ES-I3 (cell line): ENCODE measurements around the gene MPZL1.

ENCODE experiments used
- H3K36me3 ChIP-seq: 2 replicates; pipeline ENCODE4 v1.6.1; 2013; ENCODE audit warnings: mild to moderate bottlenecking, low read length, control low read depth, moderate library complexity; ENCODE audit not compliant: insufficient read depth
- H3K4me1 ChIP-seq: 2 replicates; pipeline ENCODE4 v1.6.1; 2013; ENCODE audit warnings: mild to moderate bottlenecking, control low read depth, low read length; ENCODE audit not compliant: insufficient read depth
- H3K9ac ChIP-seq: 2 replicates; pipeline ENCODE4 v1.6.1; 2013; ENCODE audit warnings: low read depth, mild to moderate bottlenecking, low read length, moderate library complexity
- H3K9me3 ChIP-seq: 2 replicates; pipeline ENCODE4 v1.6.1; 2013; ENCODE audit warnings: mild to moderate bottlenecking, low read length, moderate library complexity; ENCODE audit not compliant: control insufficient read depth, insufficient read depth

The MPZL1 gene

DNA sequence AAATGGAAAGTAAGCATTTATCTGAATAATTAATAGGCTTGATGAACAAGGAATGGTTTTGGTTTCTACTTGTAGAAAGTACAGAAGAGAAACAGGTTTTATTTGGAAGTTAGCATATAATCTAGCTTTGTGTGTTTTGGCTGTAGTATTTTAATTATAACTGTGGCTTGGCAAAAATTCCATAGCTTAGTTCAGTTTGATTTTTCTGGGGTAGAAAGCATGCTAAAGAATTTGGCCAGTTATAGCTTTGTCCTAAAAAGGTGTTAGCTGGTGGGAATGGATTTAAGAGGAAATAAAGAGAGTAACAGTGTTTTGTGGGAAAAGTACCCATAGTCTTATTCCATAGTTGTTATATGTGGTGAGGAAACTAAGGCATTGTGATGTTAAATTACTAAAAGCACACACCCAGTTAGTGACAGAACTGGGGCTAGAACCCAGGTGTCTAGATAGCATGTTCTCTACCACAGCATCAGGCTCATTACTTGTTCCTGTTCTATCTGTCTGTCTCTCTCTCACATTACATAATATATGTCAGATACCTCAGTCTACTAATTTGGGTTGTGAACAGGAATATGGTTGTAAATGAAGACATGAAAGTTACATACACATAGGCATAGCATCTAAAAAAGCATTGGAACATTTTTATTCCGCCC is 55.0 kb downstream of the MPZL1 start:
- Histone ChIP-seq H3K4me1 (no peaks in the 10 kb centered on the region), H3K9ac (no peak overlapping the region), H3K9me3 (no peaks in the 10 kb centered on the region), H3K36me3 (peaks cover 5% of the 10 kb centered on the region)

DNA sequence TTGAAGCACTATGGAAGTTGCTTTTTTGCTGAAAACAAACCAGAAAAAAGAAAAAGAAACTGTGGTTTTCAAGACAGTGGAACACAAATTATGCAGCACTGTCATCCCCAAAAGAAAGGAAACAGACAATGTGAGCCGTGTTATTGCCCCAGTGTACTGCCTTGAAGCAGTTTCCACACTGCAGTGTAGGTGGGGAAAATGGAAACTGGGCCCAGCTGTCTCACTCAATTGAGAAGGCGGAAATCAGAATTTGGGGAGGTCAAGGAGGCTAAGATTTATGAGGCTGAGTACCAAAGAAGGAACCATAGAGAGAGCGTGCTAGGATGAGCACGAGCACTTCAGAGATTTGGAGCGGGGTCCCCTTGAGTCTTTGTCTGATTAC is 55.5 kb downstream of the MPZL1 start:
- H3K9me3 ChIP-seq = no peaks in the 10 kb centered on the region
- peaks cover 5% of the 10 kb centered on the region for H3K36me3 ChIP-seq
- no peaks in the 10 kb centered on the region for H3K4me1 ChIP-seq
- no peak overlapping the region for H3K9ac ChIP-seq

DNA sequence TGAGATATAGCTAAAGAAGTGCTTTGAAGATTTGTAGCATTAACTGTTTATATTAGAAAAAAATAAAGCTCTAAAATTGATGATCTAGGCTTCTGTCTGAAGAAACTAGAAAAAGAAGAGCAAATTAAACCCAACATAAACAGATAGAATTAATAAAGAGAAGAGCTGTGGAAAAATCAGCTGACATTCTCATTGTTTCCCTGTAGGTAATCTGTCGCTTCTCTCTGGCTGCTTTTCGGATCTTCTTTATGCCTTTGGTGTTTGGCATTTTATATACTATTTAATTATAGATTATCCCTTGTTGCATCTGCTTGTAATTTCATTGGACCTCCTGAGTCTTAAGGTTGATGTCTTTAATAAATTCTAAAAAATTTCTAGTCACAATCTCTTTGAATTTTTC is 59.8 kb downstream of the MPZL1 start:
- H3K9me3 ChIP-seq = no peaks in the 10 kb centered on the region
- no peak overlapping the region for H3K9ac ChIP-seq
- no peaks in the 10 kb centered on the region for H3K4me1 ChIP-seq
- 0 out of 2 replicates have a peak, but pooled peaks cover 2% of the 10 kb centered on the region for H3K36me3 ChIP-seq

DNA sequence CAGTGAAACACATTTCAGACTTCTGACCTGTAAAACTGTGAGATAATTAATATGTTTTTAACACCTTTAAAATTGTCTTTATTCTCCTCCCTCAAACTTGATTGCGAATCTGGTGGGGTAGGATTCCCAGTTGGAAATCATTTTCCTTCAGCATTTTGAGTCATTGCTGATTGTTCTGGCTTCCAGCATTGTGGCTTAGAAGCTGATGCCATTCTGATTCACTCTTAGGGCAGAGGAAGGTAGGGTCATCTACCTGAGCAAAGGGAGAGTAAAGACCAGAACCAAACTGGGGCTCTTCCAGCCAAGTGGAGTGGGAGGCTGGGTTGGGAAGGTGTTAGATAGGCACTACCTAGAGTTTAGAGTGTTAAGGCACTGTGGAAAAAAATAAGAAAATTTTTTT is 61.2 kb downstream of the MPZL1 start:
- no peaks in the 10 kb centered on the region for H3K4me1 ChIP-seq
- no peaks in the 10 kb centered on the region for H3K9me3 ChIP-seq
- H3K9ac ChIP-seq = no peak overlapping the region
- H3K36me3 ChIP-seq = no peaks in the 10 kb centered on the region; the same call in 1 of the 2 replicates

DNA sequence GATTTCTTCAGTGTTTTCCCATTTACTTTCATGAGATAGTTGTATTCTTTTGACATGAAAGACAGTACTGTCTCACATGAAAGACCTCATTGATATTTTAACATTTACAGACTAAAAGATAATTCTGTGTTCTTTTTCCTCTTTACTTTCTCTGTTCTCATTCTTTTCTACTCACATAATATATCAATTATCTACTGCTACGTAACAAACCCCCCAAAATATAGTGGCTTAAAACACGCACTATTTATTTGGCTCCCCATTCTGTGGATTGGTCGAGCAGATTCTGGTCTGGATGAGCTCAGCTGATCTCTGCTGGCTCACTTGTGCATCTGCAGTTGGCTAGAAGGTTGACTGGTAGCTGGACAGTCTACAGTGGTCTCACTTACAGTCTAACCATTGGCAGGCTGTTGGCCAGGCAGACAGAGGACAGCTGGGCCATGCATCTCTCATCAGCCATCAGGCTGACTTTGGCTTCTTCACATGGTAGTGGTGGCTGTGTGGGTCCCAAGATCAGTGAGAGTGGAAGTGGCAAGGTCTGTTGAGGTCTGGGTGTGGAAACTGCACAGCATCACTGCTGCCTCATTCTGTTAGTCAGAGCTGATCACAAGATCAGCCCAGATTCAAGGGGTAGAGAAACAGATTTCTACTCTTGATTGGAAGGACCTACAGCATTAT is 63.2 kb downstream of the MPZL1 start:
- H3K9ac ChIP-seq = no peak overlapping the region
- H3K9me3 ChIP-seq = no peaks in the 10 kb centered on the region
- H3K4me1 ChIP-seq = no peaks in the 10 kb centered on the region
- peaks cover 4% of the 10 kb centered on the region for H3K36me3 ChIP-seq

DNA sequence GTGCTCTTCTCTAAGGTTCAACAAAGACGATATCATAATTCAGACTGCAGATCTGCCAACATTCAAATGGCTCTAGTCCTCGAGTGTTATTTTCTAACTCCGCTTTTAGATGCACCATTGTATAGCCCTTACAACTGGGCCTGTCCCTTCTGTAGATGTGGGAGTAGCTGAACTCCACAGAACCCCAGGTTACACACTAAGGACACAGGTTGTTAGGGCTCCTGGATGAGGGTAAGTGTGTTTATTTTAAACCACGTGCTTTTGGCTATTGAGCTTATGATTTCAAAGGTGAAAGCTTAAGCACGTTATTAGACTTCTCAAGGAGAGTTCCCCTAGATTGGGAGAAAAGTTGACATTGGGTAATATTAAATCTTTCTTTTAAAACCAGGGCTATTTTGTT is 64.7 kb downstream of the MPZL1 start:
- Histone ChIP-seq H3K9me3 (no peaks in the 10 kb centered on the region), H3K36me3 (peaks cover 4% of the 10 kb centered on the region), H3K4me1 (no peaks in the 10 kb centered on the region), H3K9ac (no peak overlapping the region)

DNA sequence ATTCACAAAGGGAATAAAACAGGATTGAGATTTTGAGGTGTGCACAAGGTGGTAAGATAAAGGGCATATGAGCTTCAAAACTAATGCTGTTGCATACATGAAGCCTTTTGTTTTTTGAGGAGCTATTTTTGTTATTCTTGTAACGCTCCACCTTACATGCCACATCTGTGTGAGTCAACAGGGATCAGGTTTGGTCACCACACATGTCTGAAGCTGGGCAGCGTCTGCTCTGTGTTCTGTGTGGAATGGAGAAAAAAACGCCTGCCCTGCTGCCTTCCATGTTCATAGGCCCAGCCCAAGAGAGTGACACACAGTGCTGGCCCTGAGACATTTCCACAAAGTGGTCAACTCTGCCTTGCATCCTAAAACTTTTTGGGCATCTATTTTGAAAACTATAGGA is 67.7 kb downstream of the MPZL1 start:
- Histone ChIP-seq H3K9ac (no peak overlapping the region), H3K9me3 (no peaks in the 10 kb centered on the region), H3K4me1 (no peaks in the 10 kb centered on the region), H3K36me3 (peaks cover 4% of the 10 kb centered on the region)

DNA sequence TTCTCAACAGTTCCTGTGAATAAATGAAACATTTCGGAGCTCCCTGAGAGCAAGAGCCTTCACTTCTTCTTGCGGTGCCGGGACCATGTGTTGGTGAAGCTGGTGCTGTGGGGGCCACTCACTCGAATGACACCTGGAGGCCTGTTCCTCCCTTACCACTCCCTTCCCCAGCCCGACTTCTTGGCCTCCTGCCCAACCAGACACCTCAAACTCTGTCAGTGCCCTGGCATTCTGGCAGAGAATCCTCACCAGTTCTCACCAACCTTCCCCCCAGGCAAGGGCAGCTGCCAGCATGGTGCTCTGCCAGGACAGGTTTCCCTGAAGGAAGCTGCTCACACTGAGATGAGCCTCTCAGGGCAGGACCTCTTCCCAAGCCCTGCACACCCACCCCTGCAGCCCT is 68.3 kb downstream of the MPZL1 start:
- no peak overlapping the region for H3K9ac ChIP-seq
- no peaks in the 10 kb centered on the region for H3K9me3 ChIP-seq
- H3K36me3 ChIP-seq = peaks cover 4% of the 10 kb centered on the region
- H3K4me1 ChIP-seq = no peaks in the 10 kb centered on the region

DNA sequence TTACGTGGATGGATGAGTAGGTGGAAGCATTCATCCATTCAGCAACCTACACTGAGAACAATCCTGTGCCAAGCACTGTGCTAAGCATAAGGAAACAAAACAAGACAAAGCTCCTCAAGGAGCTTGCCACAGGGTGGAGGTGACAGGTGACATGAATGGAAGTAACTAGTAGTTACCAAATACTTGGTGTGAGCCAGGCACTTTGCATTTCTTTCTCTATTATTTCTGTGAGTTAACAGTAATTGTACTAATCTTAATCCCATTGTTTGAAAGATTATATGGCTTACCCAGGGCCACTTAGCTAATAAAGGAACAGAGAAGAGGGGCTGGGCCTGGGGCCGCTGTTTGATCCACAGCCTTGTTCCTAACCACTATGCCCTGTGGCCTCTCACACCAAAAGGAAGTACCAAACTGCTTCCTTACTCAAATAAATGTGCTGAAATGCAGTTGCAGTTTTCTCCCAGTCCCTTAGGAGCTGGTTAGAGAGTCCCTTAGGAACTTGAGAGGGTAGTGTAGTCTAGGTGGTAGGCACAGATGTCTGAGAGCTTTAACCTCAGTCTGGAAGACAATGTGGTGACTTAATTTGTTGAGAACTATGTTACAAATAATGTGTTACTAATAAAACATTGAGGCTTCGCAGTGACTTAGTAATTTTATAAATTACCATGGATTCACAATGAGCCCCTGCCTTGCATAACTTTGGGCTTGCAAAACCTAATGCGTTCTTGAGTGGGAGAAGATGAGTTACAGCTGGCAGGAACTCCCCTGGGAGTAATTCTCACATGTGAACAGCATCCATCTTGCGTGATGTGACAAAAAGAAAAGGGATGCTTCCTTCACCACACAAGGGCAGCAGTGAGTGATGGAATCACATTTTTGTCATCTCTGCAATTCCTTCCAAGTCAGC is 69.8 kb downstream of the MPZL1 start:
- H3K4me1 ChIP-seq = peaks cover 11% of the 10 kb centered on the region
- peaks cover 4% of the 10 kb centered on the region for H3K36me3 ChIP-seq
- H3K9me3 ChIP-seq = no peaks in the 10 kb centered on the region
- H3K9ac ChIP-seq = no peak overlapping the region

DNA sequence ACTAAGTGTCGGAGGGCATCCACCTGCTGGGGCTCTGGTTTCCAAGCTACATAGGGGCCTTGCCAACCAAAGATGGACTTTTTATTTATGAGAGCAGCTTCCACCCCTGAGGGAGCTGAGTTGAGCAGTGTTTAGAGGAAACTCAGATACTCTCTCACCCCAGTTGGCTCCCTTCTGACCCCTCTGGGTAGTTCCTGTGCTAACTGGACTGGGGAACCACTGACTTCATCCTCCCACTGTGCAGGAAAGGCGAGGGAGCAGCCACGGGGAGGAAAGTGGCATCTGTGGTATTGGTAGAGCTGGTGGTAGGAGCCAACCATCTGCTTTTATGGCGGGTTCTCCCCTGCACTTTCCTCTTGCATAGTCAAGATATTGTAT is 70.4 kb downstream of the MPZL1 start:
- H3K36me3 ChIP-seq = peaks cover 4% of the 10 kb centered on the region
- H3K4me1 ChIP-seq = peaks cover 15% of the 10 kb centered on the region
- no peak overlapping the region for H3K9ac ChIP-seq
- H3K9me3 ChIP-seq = no peaks in the 10 kb centered on the region

DNA sequence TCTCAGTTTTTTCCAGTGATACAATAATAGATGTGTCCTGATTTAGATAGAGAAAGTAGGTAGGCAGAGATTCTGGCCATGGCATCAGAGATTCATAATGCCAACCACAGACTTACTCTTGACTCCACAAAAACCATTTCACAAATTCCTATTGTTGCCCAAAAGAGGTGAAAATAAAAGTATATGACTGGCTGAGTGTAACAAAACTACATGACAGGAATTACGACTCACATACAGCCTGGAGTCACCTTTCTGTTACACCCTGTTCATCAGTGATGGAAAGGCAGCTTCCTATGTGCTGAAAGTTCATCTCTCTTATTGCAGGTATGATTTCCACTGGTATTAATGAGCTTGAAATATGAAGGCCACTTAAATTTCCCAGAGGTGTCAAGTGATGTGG is 72.3 kb downstream of the MPZL1 start:
- Histone ChIP-seq H3K36me3 (peaks cover 1% of the 10 kb centered on the region; the same call in 1 of the 2 replicates), H3K4me1 (peaks cover 20% of the 10 kb centered on the region), H3K9ac (no peak overlapping the region), H3K9me3 (no peaks in the 10 kb centered on the region)

DNA sequence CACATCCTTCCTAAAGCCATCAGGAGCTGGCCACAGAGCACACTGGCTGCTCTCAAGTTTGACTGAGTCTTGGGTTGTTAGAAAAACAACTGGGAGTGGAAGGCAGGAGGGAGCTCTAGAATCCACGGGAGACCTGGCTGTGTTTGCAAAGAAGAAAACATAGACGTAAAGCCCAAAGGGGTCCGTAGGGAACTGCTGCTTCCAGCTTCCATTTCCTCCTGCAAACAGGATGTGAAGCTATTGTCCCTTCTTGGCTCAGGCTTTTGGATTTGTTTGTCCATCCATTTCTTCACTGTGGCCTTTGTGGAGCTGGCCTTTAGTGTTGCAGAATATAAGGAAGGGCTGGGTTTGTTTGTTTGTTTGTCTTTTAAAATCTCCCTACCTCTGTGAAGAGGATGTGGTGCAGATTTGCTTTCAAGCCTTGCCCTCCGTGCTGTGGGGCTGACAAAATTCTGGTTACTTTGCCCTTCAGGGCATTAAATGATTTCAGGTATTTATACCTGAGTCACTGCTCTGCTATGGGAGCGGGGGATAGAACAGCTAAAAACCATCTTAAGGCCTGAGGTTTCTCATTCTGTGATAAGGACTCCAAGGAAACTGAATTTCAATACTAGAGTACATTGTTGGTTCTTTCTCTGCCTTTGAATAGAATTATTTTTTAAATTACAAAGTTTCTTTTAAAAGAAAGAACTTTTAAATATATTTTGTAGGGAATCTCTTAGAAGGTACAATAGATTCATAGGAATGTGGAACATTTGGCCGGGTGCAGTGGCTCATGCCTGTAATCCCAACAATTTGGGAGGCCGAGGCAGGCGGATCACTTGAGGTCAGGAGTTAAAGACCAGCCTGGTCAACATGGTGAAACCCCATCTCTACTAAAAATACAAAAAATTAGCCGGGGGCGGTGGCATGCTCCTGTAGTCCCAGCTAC is 74.3 kb downstream of the MPZL1 start:
- no peaks in the 10 kb centered on the region for H3K36me3 ChIP-seq
- no peak overlapping the region for H3K9ac ChIP-seq
- H3K4me1 ChIP-seq = peaks cover 20% of the 10 kb centered on the region
- H3K9me3 ChIP-seq = no peaks in the 10 kb centered on the region

DNA sequence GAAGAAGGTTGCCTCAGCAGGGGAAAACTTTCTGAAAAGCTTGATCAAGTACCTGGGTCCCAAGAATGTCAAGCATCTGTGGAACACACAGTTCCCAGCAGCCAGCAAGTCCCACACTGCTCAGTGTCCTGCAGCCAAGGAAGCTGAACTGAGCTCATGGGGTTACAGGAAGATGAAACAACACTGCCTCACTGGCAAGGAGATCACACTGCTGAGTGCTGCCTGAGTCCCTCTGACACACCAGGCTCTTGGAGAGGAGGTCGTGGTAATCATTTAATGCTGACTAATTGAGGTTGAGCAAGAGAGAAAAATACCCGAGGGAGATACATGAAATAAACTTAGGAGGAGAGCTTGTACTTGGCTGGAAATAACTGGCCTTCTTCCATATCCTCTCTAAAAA is 75.2 kb downstream of the MPZL1 start:
- no peaks in the 10 kb centered on the region for H3K9me3 ChIP-seq

DNA sequence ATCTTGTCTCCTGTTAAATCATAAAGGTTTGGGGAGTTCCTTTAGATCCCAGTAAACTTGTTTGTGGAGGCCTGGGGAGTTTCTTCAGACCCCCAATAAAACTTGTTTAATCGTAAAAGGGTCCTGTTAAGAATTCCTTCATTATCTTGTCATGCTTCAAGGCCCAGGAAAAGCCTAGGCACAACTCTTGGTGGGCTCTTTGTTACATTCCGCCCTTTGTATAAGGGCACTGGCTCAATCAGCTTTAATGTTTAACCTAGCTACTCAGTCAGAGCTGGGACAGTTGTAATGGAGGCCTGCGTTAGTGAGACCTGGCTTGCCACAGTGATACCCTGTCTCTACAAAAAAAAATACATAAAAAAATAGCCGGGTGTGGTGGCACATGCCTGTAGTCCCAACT is 77.2 kb downstream of the MPZL1 start:
- peaks cover 20% of the 10 kb centered on the region for H3K4me1 ChIP-seq
- H3K36me3 ChIP-seq = no peaks in the 10 kb centered on the region; the same call in 1 of the 2 replicates
- H3K9ac ChIP-seq = no peak overlapping the region
- H3K9me3 ChIP-seq = peaks cover under 1% of the 10 kb centered on the region; the same call in 1 of the 2 replicates

More for the DNA sequence above, 75.2 kb downstream of the MPZL1 start:
- H3K9ac ChIP-seq = no peak overlapping the region
- peaks cover 20% of the 10 kb centered on the region for H3K4me1 ChIP-seq
- H3K36me3 ChIP-seq = no peaks in the 10 kb centered on the region; the same call in 1 of the 2 replicates
